ENCODE data around the gene TTC34.

TTC34 gene, protein sequence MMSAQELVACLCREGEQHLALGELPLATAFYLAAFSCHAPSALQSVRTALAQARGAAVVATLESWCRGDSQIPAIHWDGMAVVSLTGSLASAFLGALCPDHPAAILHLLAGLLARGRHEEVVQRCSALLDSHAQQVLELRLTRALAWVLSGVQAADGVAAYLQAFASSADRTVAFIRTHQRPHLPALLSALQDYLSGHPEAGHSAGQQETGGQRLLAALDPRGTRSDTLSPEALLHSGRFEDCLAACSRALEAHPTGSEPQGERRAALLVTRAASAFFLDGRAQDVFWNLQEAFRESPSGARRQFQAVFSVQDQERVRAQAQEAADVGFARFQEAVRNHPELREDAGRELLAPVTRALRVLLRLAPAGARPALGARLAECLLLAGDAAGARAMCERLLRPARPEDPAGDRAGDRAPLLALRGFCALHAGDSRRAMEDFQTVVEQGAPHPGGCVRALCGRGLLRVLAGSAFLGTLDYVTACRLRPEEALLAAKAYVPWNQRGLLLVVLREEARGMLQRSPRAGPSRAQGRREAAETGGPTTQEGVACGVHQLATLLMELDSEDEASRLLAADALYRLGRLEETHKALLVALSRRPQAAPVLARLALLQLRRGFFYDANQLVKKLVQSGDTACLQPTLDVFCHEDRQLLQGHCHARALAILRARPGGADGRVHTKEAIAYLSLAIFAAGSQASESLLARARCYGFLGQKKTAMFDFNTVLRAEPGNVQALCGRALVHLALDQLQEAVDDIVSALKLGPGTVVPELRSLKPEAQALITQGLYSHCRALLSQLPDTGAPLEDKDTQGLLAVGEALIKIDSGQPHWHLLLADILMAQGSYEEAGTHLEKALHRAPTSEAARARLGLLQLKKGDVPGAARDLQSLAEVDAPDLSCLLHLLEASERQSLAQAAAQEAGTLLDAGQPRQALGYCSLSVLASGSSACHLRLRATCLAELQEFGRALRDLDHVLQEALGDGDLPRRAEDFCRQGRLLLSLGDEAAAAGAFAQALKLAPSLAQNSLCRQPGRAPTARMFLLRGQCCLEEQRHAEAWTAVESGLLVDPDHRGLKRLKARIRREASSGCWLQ

DNA sequence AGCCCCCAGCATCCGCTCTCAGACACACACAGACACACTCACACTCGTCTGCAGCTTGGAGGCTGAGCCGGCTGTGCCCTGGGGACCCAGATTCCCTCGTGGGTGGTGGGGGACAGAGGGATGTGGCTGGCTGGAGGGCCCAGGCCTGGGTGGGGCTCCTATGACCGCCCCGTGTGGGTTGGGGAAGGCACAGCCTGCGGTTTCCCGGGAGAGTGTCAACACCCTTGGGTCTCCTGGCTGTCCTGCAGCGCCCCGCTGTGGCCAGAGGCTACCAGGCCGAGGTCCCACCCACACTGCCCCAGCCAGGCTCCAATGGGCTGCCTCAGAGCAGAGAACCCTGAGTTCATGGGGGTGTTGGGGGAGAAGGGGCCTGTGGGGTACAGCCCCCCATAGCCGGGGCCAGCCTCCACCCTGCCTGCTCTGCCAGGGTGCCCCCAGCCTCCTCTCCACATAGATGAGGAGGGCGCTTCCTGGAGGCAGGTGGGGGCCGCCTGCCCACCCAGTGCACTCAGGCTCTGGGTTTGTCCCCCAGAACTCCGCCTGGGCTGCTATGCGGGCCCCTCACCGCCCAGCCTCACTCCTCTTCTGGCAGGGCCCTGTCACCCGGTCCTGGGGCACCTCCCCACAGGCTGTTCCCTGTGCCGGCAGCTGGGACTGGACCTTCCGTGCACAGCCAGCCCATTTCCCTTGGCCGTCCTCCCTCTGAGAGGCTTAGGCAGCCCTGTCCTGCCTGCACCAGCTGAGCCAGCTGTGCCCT lies at the start of gene TTC34:
Gene TTC34, minus strand, starts transcription at position 159 of the 757 bp plus-strand sequence. CDS start 866 bp downstream, outside the sequence.
- peak in 3 of 6 experiments; percentile 9 to 23 (median 15) for DNase-seq

DNA sequence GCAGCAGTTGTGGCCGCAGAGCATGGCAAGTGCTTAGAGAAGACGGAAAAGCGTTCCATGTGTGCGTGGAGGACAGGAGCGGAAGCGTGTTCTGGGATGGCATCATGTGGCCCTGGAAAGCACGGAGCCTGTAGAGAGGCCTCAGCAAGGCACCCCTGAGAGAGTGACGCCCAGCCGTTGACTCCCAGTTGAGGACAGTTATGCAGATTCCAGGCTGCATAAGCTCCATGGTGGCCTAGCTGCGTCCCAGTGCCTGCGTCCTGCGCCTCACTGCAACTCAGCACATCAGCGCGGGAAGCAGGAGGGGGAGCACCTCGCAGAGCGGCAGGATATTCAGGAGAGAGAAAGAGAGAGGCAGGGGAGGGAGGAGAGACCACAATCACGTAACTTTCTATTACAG lies 49.0 kb upstream of the TTC34 start:
- DNase-seq = no peak

DNA sequence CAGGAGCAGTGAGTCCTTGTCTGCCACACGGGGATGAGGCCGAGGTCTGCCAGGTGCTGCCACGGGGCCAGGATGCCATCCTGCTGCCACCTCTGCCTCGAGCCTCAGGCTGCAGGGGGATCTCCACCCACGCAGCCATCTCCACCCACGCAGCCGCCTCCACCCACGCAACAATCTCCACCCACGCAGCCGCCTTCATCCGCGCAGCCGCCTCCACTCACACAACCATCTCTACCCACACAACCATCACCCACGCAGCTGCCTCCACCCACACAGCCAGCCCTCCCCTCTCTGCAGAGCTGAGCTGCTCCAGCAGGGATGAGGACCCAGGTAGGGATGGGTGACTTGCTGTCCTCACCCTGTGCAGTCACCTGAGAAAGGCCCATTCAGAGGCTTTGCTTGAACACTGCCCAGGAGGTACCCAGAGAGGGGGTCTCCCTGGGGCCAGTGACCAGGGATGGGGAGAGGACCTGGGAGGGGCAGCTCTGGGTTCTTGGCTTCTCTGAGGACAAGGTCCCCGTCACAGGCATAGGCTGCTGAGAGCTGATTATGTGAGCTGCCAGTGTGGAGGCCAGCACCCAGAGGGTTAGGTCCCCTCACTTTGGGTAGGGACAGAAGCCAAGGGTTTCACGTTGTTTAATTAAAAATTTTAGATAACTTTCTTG lies 46.6 kb upstream of the TTC34 start:
- no peak for DNase-seq

DNA sequence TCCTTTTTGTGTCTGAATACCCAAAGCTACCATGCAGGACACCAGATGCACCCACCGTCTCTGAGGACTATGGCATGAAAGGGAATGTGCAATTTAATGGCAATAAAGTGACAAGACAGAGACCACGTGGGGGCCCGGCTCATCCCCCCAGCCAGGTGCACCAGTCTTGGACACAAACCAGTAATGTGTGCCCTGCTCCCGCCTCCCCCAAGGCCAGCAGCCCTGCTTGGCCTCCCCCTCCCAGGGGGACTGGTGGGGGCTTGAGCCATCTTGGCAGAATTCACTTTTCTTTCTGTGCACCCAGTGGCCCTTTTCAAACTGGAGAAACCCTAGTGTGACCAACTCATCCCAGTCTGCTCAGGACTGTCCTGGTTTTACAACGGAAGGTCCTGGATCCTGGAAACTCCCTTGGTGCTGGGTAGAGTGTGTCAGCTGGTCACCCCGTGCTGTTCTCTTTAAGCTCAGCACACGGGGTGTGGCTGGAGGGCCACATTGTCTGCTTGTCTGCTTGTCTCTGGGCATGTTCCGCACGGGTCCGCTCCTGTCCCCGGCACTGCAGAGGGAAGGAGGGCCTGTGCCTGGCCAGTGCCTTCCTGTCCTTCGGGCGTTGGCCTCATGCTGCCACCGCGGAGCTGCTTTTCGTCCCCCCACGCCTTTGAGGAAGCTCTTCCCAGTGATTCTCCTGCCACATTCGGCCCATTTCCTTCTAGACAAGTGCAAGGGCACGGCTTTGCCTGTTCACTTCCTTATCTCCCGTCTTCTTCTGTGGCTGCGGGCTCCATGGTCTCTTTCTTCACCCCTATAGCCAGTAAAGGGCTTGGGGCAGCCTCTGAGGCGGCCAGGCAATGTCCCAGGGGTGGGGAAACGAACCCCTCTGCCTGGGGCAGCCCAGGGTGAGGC lies 45.8 kb upstream of the TTC34 start:
- no peak for DNase-seq

DNA sequence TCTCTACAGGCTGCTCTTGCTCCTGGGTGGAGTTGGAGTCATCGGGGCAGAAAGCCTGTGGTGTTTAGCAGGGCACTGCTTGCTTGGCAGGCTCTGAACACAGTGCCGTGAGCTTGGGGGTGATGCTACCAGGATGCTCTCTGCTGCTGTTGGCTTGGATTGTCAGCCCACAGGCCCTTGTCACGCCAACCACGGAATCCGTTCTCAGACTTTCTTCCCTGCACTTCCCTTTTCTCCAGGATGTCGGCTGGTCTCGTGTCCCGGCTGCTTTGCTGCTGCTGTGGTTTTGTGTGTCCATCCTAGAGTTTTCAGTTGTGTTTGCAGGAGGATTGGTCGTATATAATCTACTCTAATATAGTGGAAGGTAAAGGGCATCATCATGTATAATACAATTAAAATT lies 44.4 kb upstream of the TTC34 start:
- DNase-seq = no peak

DNA sequence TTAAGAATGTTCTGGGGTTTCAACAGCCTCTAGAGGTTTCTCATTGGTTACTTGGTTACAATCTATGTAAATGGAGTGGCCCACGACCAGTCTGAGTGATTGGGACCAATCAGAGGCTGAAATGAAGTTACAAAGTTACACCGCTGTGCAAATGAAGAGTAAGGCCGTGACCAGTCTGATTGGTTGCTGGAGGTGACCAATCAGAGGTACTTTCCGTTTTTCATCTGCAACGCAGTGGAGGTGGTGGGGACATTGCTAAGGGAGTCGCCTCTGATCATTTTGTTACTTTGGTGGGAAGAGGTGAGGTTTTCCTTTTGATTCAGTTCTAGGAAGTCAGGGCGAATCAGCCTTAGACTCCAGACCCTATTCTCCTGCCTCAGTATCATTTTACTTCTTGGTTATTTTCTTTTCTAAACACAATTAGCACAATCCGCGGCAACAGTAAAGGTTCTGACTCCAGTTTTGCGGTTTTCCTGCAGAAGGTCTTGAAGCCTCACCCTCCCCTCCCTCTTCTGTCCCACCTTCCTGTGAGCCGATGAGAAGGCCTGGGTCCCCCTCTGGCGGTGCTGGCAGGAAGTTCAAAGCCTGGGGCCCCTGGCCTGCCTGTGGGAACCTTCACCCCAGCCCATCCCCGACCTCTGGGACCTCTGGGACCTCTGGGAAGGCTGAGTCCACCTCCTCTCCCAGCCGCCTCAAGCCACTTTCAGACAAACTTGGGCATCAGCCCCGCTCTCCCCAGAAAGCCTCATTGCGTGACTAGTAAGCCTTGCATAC lies 38.7 kb upstream of the TTC34 start:
- DNase-seq = peak; percentile 55 to 86 (median 77)

DNA sequence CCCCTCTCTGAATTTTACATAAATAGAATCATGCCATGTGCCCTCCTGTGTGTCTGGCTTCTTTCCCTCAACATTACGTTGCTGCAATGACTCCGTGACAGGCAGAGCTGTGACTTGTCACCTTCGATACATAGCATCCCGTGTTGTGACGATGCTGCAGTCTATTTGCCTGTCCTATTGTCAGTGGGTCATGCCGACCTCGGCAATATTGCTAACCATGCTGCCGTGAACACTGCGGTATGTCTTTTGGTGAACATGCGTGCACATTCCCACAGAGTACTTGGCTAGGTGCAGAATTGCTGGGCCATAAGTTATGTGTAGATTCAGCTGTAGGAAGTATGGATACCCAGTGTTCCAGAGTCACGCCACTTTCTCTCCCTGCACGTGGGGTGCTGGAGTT lies 36.3 kb upstream of the TTC34 start:
- DNase-seq = no peak

DNA sequence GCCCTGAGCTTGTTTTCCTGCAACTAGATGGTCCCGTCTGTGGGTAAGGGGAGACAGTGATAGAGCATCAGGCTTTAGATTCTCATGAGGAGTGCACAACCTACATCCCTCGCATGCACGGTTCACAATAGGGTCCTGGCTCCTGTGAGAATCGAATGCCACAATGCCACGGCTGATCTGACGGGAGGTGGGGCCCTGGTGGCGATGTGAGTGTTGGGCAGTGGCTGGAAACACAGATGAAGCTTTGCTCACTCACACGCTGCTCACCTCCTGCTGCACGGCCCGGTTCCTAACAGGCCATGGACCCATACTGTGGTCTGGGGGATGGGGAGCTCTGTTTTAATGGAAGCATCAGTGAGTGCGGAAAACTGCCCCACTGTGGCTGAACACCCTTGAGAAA lies 35.8 kb upstream of the TTC34 start:
- no peak for DNase-seq

DNA sequence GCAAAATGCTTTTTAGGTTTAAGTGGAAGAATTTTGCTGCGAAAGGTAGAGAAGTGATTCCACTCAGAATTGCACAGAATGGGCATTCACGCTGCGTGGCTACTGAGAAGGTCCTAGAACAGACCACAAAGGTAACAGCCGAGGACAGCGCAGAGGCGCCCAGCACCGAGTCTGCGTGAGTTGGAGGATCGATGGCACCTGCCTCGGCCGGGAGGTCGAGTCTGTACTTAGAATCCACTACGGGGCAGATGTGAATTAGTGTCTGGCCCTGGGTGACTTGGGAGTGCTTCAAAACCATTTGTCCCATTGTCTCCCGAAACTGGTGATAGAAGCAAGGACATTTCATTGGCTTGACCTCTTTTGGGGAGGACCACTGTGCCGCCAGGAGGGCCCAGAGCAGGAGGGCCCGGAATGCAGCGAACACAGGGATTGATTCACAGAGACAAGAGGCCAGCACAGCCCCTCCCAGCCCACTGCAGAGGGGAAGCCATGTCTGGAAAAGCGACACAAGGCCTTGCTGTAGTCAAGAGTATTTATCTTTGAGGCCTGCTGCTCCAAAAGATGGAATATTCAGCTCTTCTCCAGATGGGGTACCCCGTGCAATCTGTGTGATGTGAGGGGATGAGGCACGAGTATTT lies 35.0 kb upstream of the TTC34 start:
- DNase-seq = peak in 2 of 6 experiments; percentile 27 to 42

DNA sequence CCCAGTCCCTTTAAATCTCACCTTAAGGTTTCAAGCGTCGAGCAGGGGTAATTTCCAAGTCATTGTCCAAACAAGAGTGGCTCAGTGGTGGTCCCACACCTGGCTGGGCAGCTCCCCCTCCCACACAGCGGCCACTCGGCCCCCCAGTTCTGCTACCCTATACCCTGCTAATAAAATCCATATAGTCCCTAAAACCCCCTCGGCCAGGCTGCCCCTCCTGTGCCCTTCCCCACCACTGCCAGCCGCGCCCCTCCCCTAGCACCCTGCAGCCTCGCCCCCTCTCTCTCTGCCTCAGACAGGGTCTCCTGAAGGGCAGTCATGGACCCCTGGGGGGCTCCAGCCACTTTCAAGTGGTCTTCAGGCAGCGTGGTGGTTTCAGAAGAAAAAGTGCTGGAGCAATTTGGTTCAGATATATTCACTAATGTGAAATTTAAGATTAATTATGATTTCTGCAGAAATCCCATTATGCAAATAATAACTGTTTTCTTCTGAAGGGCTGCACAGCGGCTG lies 34.2 kb upstream of the TTC34 start:
- DNase-seq = no peak

DNA sequence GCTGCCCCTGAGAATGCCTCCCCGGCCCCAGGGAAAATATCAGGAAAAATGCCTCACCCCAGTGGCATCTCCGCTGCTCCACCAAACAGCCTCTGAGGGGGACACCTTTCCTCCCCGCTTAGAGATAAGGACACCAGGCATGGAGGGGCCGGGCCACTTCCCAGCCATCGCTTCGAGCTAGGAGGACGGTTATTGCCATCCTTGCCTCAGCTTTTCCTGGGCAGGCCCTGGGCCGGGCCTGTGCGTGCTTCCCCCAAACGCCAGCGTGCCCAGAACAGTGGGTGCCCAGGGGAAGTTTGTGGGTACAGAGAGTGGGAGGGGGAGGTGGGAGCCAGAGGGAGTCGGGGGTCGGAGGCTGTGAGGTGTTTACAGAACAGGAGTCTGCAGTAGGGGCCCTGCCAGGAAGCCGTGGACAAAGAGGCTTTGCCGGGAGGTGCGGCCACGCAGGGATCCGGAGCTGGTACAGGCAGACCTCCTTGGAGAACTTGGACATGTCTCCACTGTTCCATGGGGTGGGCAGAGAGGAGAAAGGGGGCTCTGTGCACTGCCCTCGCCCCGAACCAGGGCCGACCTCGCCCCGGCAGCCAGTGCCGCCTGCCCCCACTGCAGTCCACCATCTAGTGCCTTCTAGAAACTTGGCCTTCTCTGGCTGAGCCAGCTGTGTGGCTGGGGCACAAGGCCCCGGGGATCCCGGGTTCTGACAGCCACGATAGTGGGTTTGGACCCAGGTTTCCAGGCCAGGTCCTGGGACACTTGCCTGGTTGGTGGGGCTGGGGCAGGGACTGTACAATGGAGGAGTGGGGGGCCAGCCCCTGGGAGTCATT lies 33.5 kb upstream of the TTC34 start:
- DNase-seq = no peak

DNA sequence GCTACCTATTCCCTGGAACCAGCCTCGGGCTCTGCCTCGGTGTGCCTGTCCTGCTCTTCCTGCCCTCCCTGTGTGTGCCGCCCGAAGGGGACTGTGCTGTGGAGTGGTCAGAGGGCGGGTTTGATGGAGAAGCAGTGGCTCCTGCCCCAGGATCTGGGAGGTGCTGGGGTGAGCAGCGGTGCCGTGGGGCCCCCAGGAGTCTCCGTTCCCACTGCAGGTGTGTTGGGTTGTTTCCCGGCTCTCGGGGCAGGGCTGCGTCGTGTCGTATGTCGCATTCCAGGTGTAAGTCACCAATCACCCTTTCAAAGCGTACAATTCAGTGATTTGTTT lies 32.6 kb upstream of the TTC34 start:
- no peak for DNase-seq

DNA sequence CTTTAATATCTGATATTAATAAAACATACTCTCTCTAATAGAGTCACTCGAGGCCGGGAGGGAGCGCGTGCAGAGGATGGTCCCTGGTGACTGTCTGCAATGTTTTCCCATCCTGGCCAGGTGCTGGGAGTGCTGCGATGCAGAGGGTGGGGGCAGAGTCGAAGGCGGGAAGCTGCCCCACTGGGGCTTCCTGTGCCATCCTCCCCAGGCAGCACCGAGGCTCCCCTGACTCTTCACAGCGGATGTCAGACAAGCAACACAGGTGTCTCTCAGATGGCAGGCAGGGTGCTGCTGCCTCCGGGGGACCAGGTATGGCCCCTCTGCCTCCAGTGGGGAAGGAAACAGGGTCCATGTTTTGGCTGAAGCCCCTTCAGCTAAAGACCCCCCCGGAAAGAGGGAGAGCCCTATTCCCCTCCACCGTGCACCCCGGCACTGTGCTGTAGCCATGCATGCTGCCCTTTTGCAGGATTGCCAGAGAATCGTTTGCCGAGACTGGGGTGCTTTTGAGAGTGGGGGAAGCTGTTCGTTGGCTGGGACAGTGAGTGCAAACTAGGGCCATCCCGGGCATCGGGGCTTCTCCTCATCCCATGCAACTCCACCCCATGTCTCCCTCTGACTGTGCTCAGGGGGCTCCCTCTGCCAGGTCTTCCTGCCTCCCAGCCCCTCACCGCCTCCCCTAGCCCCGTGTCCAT lies 32.1 kb upstream of the TTC34 start:
- peak in 1 of 6 experiments; percentile 12 for DNase-seq

DNA sequence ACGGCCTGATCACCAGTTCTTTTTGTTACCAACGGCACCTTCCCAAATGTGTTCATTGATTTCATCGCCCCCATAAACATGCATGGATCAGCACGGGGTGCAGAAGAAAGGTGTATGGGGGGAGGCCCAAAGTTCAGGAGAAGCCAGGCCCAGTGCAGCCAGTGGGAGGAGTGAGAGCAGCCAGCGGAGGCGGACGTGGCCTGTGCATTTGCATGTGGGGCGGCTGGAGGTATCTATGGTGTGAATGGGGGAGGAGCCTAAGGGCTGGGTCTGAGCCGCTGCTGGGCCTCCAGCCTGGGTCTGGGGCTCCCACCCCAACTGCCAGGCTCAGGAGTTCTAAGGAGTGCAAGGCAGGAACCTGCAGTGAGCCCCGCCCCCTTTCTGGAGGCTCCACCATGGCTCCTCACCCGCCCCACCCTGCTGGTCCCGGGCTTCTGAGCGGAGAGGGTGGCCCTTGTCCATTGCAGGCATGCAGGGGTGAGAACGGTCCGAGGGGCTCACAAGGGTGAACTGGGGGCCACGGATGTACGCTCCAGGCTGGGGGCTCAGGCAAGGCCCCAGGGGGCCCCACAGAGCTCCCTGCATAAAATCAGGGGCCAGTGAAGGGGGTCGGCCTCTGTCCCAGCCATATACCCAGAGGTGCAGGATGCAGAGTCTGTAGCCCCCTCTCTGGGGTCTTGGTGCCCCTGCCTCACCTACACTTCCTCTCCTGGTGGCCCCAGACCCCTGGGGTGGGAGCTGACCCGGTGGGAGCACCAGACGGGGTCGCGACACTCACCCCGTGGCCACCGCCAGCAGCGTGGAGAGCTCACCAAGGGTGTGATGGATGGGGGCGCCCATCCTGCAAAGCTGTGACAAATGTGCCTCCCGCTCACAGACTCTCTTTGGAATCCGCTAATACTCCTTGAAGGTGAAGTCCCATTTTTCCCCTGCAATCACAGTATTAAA lies 31.3 kb upstream of the TTC34 start:
- DNase-seq = no peak

DNA sequence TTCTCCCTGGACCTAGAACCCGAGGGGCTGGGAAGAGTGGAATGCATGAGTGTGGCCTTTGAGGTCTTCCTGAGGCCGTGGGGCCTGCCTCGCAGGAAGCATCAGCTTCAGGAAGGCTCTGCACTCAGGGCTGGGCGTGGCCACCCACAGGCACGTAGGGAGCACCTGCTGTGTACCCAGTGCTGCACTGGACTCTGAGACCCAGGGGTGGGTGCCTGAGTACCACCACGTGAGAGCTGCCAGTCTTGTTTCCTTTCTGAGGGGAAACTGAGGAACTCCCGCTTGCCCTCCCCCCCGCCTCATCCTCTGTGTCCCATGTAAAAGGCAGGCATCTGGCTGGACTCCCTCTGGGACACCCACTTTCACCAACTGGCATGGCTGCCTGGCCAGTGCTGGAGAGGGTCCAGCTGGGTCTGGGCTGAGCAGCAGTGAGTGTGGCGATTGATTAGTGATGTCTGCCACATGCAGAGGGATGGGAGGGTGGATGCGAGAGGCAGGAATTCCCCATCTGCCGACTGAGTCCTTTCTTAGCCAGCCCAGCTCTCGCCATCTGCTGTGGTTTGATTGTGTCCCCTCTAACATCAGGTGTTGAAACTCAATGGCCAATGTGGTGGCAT lies 30.2 kb upstream of the TTC34 start:
- DNase-seq = no peak

DNA sequence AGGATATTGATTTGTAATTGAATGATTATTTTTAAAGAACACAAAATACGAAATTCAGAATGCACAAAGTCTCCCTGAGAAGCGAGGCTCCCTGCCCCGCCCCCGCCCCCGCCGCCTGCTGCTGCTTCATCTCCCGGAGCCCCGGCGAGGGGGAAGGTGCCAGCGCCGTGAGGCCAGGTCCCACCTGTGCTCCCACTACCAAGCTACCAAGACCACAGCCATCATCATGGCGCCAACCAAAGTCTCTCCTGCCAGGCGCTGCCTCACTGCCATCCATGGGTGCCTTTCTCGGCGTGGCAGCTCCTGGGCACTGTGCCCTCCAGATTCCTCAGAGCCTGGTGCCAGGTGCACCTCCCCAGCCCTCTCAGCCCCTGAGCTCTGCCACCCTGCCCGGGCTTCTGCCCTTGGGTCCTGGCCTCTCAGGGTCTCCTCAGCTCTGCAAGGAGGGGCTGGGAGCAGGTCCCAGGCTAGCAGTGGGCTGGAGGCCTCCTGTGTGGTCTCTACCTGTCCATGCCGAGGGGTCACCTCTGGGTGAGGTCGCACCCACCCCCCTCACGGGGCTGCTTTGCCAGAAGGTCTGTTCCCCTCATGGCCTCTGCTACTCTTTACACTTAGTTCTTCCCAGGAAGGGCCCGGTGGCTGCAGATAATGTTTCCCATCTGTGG lies 29.4 kb upstream of the TTC34 start:
- no peak for DNase-seq
